AML-193 (cell line): ENCODE data around the gene GXYLT2.

ENCODE experiments used
- DNase-seq, 2 experiments: peaks; one replicate each; lab custom pipeline; 2025; lab: John Stamatoyannopoulos, UW

Gene GXYLT2

GRCh38 chr3:72932416-72932815 is 44.6 kb downstream of the GXYLT2 start:
- DNase-seq, result no peak

DNA sequence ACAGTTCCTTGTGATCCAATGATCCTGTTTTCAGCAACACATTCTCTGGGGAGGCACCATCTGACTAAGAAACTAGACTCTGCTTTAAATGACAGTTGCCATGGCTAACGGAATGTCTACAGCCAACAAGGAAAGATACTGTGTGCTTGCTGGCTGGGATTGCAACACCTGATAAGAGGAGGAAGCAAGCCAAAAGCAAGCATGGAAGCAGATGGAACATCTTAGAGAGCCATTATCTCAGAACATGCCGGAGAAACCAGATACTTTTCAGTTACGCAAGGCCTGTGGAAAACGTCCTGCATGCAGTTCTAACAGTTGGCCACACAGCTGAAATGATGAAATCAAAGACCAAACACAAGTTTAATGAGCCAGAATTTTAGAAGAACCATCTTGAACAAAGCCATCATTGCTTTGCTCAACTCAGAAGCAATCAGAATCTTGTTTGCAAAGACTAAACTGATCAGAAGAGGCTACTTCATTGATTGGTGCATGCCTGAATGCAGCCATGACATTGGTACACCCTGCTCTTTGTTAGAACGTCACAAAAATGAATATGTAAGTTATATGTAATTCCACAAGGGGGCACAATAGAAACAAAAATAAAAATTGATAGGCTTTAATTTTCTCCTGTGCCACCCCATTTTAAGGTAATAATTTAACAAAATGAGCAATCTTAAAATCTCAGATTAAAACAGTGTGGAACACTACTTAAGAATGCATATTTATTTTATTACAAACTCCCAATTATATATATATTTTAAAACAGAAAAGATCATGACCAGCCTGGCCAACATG is 50.8 kb downstream of the GXYLT2 start:
- DNase-seq, result peak; percentile 91 to 94

DNA sequence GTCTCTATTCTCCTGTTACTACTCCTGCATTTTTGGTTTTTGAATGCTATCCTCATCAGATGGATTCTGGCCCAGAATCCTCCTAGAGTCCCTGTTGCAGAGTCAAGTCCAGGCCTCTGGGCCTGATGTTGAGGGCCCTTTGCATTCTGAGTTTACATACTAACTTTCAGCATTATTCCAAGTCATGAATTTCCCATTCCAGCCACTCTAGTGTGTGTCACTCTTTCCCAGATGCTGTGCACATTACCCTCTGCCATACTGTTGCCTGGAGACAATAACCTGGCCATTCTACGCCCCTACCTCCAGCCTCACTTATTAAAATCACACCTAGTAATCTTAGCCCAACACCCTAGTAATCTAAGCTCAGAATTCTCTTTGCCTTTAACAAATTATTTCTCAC is 53.4 kb downstream of the GXYLT2 start:
- no peak for DNase-seq

GRCh38 chr3:72942427-72942826 is 54.6 kb downstream of the GXYLT2 start:
- no peak for DNase-seq

DNA sequence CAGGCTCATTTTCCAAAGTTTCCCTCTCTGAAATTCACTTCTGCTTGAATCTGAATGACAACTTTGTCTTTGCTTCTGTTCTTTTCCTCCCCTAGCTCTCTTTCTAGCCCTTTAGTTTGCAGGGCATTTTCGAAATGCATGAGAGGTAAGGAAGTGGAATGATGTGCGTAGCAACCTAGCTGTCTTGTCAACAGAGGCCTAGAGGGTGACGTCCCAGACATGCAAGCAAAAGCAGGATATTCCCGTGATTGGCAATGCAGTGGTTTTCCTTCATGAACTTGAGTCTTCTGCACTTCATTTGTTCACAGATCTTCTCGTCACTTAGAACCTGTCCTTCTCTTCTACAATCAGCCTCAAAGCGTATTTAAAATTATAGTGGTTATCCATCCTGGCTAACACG is 56.9 kb downstream of the GXYLT2 start:
- no peak for DNase-seq

DNA sequence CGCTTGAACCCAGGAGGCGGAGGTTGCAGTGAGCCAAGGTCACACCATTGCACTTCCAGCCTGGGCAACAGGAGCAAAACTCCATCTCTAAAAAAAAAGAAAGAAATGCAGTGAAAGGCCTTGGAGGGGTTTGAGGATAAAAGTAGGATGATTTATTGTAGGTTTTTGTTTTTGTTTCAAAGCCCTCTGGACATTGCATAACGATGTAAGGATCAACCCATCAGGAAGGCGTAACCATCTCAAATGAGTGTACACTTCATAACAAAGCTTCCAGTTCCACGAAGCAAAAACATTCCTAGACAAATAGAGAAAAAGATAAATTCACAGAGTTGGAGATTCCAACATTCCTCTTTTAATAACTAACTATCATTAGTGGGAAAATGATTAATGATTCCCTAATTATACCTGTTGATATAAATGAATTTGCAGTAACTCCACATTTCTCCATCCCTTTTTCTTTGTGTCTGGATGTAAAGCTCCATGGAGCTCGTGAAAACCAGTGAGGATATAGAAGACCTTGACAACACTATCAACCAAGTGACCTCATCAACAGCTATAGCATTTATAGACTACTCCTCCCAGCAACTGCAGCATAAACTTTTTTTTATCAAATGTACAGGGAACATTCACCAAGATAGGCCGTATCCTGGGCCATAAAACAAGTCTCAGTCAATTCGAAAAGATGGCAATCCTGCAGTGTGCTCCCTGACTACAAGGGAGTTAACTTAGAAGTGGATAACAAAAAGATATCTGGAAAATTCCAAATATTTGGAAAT is 60.1 kb downstream of the GXYLT2 start:
- no peak for DNase-seq

DNA sequence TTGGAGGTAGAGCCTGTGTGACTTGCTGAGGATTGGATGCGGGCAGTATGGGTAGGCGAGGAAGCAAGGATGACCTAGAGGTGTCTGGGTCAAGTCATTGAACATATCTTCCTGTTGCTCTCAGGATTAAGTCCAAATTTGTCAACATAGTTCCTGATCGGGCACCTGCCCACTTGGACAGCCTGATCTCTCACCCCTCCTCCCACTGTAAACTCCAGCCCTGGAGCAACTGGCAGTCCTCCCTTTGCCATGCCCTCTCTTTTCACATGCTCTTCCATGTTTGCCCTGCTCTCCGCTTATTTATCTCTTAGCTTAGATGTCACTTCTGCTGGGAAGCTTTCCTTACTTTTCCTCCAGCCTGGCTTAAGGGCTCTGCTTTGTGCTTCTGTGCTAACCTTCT is 61.2 kb downstream of the GXYLT2 start:
- DNase-seq, result no peak

DNA sequence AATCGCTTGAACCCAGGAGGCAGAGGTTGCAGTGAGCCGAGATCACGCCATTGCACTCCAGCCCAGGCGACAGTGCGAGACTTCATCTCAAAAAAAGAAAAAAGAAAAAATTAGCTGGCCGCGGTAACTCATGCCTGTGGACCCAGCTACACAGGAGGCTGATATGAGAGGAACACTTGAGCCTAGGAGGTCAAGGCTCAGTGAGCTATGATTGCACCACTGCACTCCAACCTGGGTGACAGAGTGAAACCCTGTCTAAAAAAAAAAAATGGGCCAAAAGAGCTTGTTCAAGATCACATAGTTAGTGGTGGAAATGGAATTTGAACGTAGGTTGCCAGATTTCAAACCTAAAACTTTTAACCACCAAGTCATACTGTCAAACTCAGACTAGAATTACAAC is 62.5 kb downstream of the GXYLT2 start:
- DNase-seq, result no peak

GRCh38 chr3:72950801-72951200 is 63.0 kb downstream of the GXYLT2 start:
- DNase-seq, result no peak

- DNase-seq, result no peak
Measured at GRCh38 chr3:72951259-72951722, 63.4 kb downstream of the GXYLT2 start.

- DNase-seq, result no peak
Measured at GRCh38 chr3:72953325-72953956, 65.6 kb downstream of the GXYLT2 start.

GRCh38 chr3:72957297-72957696 is 69.5 kb downstream of the GXYLT2 start:
- no peak for DNase-seq

DNA sequence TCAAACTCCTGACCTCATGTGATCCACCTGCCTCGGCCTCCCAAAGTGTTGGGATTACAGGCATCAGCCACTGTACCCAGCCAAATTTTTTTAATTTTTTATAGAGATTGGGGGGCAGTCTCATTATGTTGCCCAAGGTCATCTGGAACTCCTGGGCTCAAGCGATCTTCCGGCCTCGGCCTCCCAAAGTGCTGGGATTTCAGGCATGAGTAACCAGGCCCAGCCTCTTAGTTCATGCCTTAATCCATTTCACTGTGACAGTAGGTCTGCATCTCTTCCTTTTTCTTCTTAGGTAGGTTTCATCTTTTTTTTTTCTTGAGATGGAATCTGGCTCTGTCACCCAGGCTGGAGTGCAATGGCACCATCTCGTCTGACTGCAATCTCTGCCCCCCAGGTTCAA is 71.5 kb downstream of the GXYLT2 start:
- no peak for DNase-seq

- DNase-seq, result no peak
Measured at GRCh38 chr3:72960812-72961518, 73.1 kb downstream of the GXYLT2 start.

GRCh38 chr3:72961752-72962151 is 73.9 kb downstream of the GXYLT2 start:
- no peak for DNase-seq

GRCh38 chr3:72962317-72962716 is 74.5 kb downstream of the GXYLT2 start:
- no peak for DNase-seq

- no peak for DNase-seq
Measured at GRCh38 chr3:72964633-72965032, 76.8 kb downstream of the GXYLT2 start.

- DNase-seq, result no peak
Measured at GRCh38 chr3:72968266-72968664, 80.4 kb downstream of the GXYLT2 start.

DNA sequence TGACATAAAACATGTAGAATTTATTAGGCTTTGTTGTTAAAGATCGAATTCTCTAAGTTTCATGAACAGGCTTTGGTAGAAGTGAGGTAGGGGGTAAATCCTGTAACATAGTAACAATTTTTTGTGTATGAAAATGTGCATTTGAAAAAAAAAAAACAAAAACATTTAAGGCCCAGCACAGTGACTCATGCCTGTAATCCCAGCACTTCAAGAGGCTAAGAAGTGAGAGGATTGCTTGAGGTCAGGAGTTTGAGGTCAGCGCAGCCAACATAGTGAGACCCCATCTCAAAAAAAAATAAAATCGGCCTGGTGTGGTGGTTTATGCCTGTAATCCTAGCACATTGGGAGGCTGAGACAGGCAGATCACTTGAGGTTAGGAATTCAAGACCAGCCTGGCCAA is 81.9 kb downstream of the GXYLT2 start:
- no peak for DNase-seq

DNA sequence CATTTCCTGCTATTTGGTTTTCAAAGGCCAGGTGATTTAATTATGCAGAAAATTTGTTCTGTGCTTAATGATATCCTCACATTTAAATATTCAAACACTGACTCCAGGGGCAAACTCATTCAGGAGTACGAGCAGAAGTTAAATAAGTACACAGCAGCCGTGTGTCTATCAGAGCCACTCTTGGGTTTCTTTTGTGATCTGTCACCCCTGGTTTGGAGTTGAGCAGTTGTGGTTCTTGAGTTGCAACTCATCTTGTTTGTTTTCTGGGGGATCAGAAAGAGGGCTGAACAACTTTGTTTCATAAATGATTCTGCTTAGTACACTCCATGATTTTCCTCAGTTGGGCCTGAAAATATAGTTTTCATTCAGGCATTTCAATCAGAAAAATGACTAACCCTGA is 83.1 kb downstream of the GXYLT2 start:
- no peak for DNase-seq

- no peak for DNase-seq
Measured at GRCh38 chr3:72972706-72973030, 84.8 kb downstream of the GXYLT2 start.

GRCh38 chr3:72973031-72973723 is 85.3 kb downstream of the GXYLT2 start:
- no peak for DNase-seq
